ENCODE data around the gene TMEM138.

DNA sequence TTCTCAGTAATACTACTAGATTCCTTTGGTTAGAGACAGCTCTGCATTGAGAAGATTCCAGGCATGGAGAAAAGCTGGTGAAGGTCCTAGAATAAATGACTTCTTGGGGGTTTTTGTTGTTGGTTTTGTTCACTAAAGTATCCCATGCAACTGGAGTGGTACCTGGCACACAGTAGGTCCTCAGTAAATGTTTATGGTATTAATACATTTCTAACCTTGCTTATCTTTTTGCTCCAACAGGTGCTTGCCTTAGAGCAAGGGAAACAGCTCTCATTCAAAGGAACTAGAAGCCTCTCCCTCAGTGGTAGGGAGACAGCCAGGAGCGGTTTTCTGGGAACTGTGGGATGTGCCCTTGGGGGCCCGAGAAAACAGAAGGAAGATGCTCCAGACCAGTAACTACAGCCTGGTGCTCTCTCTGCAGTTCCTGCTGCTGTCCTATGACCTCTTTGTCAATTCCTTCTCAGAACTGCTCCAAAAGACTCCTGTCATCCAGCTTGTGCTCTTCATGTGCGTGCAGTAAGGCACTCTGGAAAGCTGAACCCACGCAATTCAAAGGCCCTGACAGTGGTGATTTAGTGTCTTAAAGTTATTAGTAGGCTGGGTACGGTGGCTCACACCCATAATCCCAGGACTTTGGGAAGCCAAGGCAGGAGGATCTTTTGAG, 2.0 kb downstream of the TMEM138 start:
- TF ChIP-seq, protein P1, sequence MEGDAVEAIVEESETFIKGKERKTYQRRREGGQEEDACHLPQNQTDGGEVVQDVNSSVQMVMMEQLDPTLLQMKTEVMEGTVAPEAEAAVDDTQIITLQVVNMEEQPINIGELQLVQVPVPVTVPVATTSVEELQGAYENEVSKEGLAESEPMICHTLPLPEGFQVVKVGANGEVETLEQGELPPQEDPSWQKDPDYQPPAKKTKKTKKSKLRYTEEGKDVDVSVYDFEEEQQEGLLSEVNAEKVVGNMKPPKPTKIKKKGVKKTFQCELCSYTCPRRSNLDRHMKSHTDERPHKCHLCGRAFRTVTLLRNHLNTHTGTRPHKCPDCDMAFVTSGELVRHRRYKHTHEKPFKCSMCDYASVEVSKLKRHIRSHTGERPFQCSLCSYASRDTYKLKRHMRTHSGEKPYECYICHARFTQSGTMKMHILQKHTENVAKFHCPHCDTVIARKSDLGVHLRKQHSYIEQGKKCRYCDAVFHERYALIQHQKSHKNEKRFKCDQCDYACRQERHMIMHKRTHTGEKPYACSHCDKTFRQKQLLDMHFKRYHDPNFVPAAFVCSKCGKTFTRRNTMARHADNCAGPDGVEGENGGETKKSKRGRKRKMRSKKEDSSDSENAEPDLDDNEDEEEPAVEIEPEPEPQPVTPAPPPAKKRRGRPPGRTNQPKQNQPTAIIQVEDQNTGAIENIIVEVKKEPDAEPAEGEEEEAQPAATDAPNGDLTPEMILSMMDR (IDR thresholded peaks at IDR 0.05), result no peak
- no peak for TF ChIP-seq POLR2A (IDR thresholded peaks at IDR 0.05)

Data from Peyer's patch (tissue), 4 donors.